ENCODE measurements around the gene CDK11B.

DNA sequence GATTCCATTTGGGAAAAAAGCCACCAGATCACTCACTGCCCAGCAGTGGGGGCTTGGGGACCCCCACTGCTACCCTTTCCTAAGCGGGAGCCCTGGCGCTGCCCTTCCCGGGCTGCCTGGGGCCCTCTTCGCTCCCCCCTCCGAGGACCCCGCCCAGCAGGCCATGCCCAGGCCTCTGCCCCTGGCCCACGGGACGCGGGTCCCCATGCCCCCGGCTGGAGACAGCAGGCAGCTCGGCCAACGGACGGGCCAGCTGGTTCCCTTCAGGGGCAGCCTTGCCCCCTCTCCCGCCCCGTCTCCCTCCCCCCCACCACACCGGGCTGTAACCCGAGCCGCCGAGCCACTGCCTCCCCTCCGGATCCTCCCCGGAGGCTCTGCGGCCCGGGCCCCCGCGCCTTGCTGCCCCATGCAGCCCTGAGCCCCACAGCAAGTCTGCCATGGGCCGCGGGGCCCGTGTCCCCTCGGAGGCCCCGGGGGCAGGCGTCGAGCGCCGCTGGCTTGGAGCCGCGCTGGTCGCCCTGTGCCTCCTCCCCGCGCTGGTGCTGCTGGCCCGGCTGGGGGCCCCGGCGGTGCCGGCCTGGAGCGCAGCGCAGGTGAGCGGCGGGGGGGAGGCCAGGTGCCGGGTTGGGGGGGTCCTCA, 26.9 kb downstream of the CDK11B start, which contains the start of gene MMP23B:
- no peak for TF ChIP-seq POLR2A (IDR thresholded peaks at IDR 0.05)
- TF ChIP-seq, protein P1, sequence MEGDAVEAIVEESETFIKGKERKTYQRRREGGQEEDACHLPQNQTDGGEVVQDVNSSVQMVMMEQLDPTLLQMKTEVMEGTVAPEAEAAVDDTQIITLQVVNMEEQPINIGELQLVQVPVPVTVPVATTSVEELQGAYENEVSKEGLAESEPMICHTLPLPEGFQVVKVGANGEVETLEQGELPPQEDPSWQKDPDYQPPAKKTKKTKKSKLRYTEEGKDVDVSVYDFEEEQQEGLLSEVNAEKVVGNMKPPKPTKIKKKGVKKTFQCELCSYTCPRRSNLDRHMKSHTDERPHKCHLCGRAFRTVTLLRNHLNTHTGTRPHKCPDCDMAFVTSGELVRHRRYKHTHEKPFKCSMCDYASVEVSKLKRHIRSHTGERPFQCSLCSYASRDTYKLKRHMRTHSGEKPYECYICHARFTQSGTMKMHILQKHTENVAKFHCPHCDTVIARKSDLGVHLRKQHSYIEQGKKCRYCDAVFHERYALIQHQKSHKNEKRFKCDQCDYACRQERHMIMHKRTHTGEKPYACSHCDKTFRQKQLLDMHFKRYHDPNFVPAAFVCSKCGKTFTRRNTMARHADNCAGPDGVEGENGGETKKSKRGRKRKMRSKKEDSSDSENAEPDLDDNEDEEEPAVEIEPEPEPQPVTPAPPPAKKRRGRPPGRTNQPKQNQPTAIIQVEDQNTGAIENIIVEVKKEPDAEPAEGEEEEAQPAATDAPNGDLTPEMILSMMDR (IDR thresholded peaks at IDR 0.05) = no peak
- TF ChIP-seq EP300 (IDR thresholded peaks at IDR 0.05) = no peak

All from tibial nerve (tissue), 4 donors.